ENCODE results near the gene SLC1A7. TPM values are rescaled to one million over a fixed set of nuclear protein-coding genes. Genes with fewer than 3 reads are reported as not detected.

The SLC1A7 gene
- total RNA-seq, 2 experiments from 2014 or later, result not detected

- ChIA-PET POLR2A (no interaction called here), CTCF (no interaction called here)
Observed at GRCh38 chr1:53068314-53069099, 73.9 kb downstream of the SLC1A7 start.

GRCh38 chr1:53067886-53068285 is 74.6 kb downstream of the SLC1A7 start:
- POLR2A ChIA-PET, result no interaction called here
- CTCF ChIA-PET, result interaction anchor here (0.7 kb wide), 1 partner anchor 1127 kb away, joined by 3 read pairs; no protein-coding TSS in a partner anchor

GRCh38 chr1:53066891-53067738 is 75.3 kb downstream of the SLC1A7 start:
- CTCF ChIA-PET, result interaction anchor here (0.7 kb wide), 1 partner anchor 1127 kb away, joined by 3 read pairs; no protein-coding TSS in a partner anchor

GRCh38 chr1:53066488-53066887 is 76.0 kb downstream of the SLC1A7 start:
- POLR2A ChIA-PET, result no interaction called here
- CTCF ChIA-PET, result interaction anchor here (0.7 kb wide), 1 partner anchor 212 kb away, joined by 4 read pairs; no protein-coding TSS in a partner anchor

More at GRCh38 chr1:53066891-53067738, 75.3 kb downstream of the SLC1A7 start:
- POLR2A ChIA-PET, result no interaction called here

- CTCF ChIA-PET, result no interaction called here
- POLR2A ChIA-PET, result no interaction called here
Observed at GRCh38 chr1:53065391-53065790, 77.0 kb downstream of the SLC1A7 start.

GRCh38 chr1:53063744-53064515 is 78.5 kb downstream of the SLC1A7 start:
- POLR2A ChIA-PET, result interaction anchor here (0.5 kb wide), 1 partner anchor 544 kb away, joined by 4 read pairs; no protein-coding TSS in a partner anchor
- CTCF ChIA-PET, result no interaction called here

GRCh38 chr1:53062708-53063591 is 79.5 kb downstream of the SLC1A7 start:
- CTCF ChIA-PET, result no interaction called here
- POLR2A ChIA-PET, result no interaction called here

- CTCF ChIA-PET, result no interaction called here
- POLR2A ChIA-PET, result no interaction called here
Observed at GRCh38 chr1:53061859-53062707, 80.4 kb downstream of the SLC1A7 start, which contains the start of gene PODN. TSS of gene PODN (plus strand) at chr1:53062213. CDS start at chr1:53069856, 7,643 bp downstream.

GRCh38 chr1:53061123-53061858 is 81.1 kb downstream of the SLC1A7 start:
- ChIA-PET CTCF (no interaction called here), POLR2A (no interaction called here)

GRCh38 chr1:53060579-53060978 is 81.9 kb downstream of the SLC1A7 start:
- ChIA-PET POLR2A (no interaction called here), CTCF (no interaction called here)

- CTCF ChIA-PET, result no interaction called here
- POLR2A ChIA-PET, result no interaction called here
Observed at GRCh38 chr1:53057127-53057526, 85.3 kb downstream of the SLC1A7 start.

- POLR2A ChIA-PET, result no interaction called here
- CTCF ChIA-PET, result no interaction called here
Observed at GRCh38 chr1:53051676-53052075, 90.8 kb downstream of the SLC1A7 start.

GRCh38 chr1:53050310-53050709 is 92.1 kb downstream of the SLC1A7 start:
- ChIA-PET CTCF (no interaction called here), POLR2A (no interaction called here)

GRCh38 chr1:53049574-53049967 is 92.9 kb downstream of the SLC1A7 start:
- ChIA-PET POLR2A (no interaction called here), CTCF (no interaction called here)

- POLR2A ChIA-PET, result no interaction called here
- CTCF ChIA-PET, result no interaction called here
Observed at GRCh38 chr1:53048960-53049573, 93.4 kb downstream of the SLC1A7 start.

GRCh38 chr1:53047737-53048736 is 94.4 kb downstream of the SLC1A7 start:
- POLR2A ChIA-PET, result no interaction called here

More at GRCh38 chr1:53047737-53048736, 94.4 kb downstream of the SLC1A7 start:
- CTCF ChIA-PET, result no interaction called here
